ENCODE data around the gene IFI27L2. TPM values are rescaled to one million over a fixed set of nuclear protein-coding genes. Genes with fewer than 3 reads are reported as not detected.

Gene IFI27L2
- polyA plus RNA-seq, 2 donors = 51.4 to 112 TPM

- Histone ChIP-seq H3K9me3 (ENCODE audit: control insufficient read depth in 2 of 2, insufficient read depth in 1 of 2, low read depth in 1 of 2, low read length in 1 of 2) (no peaks in the 10 kb centered on the region), H3K4me3 (ENCODE audit: low read depth in 1 of 2, low read length in 2 of 2) (peak overlapping the region in 1 of 2 donors; percentile 32), H3K4me1 (ENCODE audit: control insufficient read depth in 2 of 2, insufficient read depth in 2 of 2, low read length in 1 of 2) (peaks cover 2 to 3% of the 10 kb centered on the region in 2 donors), H3K27me3 (ENCODE audit: control insufficient read depth in 1 of 2, insufficient read depth in 2 of 2, low read length in 2 of 2) (no peaks in the 10 kb centered on the region), H3K27ac (ENCODE audit: low read depth in 2 of 2, low read length in 1 of 2) (no peak overlapping the region), H3K36me3 (ENCODE audit: control insufficient read depth in 2 of 2, insufficient read depth in 2 of 2, low read length in 1 of 2) (peaks cover 0 to 6% of the 10 kb centered on the region in 2 donors)
- WGBS, 2 donors = 70 to 77% methylated on average over 5 of the region's 5 CpGs
These were observed 51.6 kb downstream of the IFI27L2 start for GRCh38 chr14:94077823-94078222.

Other genes with a start within 250 kb of the IFI27L2 start
- not detected for gene FAM181A, start 202.3 kb downstream of the IFI27L2 start, polyA plus RNA-seq
- 1 to 10 TPM; 4.5 to 4.7 TPM for gene ASB2, start 153.0 kb downstream of the IFI27L2 start, polyA plus RNA-seq
- not detected for gene CCDC197, start 132.3 kb downstream of the IFI27L2 start, polyA plus RNA-seq
- gene OTUB2, start 103.3 kb downstream of the IFI27L2 start, polyA plus RNA-seq = 1 to 10 TPM; 2.3 to 3.9 TPM
- 10 to 100 TPM; 45.6 to 58.3 TPM for gene DDX24, start 48.4 kb downstream of the IFI27L2 start, polyA plus RNA-seq
- gene IFI27L1, start 48.3 kb downstream of the IFI27L2 start, polyA plus RNA-seq = 10 to 100 TPM; 11.2 to 29.8 TPM
- 100 to 1,000 TPM; 155 to 478 TPM for gene IFI27, start 18.9 kb downstream of the IFI27L2 start, polyA plus RNA-seq
- gene PPP4R4, start 44.7 kb upstream of the IFI27L2 start, polyA plus RNA-seq = under 1 TPM; 0.08 to 0.09 TPM
- gene SERPINA10, start 163.7 kb upstream of the IFI27L2 start, polyA plus RNA-seq = not detected
- under 1 TPM in 1 of 2 donors, not detected in 1; 0.04 TPM for gene SERPINA6, start 193.7 kb upstream of the IFI27L2 start, polyA plus RNA-seq
- not detected for gene SERPINA2, start 237.1 kb upstream of the IFI27L2 start, polyA plus RNA-seq

Measured in esophagus (tissue), 2 donors.